ENCODE measurements around the gene GNL1.
A peak's percentile ranks its signal among the peaks of the same experiment; 100 is the strongest.
"Not testable (repeated sequence)": the region's sequence is repeated elsewhere in the genome, so short reads cannot be mapped to it uniquely, and the experiment has no call there.

DNA sequence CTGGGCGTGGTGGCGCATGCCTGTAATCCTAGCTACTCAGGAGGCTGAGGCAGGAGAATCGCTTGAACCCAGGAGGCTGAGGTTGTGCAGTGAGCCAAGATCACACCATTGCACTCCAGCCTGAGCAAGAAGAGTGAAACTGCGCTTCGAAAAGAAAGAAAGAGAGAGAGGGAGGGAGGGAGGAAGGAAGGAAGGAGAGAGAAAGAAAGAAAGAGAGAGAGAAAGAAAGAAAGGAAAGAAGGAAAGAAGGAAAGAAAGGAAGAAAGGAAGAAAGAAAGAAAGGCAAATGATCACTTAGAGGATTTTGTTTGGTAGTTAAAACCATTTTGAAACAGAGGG, 59.1 kb downstream of the GNL1 start:
- TF ChIP-seq SMARCA5 (IDR thresholded peaks at IDR 0.05) = peak; percentile 76; the same call in 1 of the 2 replicates
- TF ChIP-seq CHD4 (IDR thresholded peaks at IDR 0.05; ENCODE audit: insufficient read depth, insufficient replicate concordance, low read depth, low read length, poor library complexity, severe bottlenecking); POLR2G (IDR thresholded peaks at IDR 0.05; ENCODE audit: low read depth, low read length); EP400 (IDR thresholded peaks at IDR 0.05): not testable (repeated sequence)
- TF ChIP-seq, protein P1, sequence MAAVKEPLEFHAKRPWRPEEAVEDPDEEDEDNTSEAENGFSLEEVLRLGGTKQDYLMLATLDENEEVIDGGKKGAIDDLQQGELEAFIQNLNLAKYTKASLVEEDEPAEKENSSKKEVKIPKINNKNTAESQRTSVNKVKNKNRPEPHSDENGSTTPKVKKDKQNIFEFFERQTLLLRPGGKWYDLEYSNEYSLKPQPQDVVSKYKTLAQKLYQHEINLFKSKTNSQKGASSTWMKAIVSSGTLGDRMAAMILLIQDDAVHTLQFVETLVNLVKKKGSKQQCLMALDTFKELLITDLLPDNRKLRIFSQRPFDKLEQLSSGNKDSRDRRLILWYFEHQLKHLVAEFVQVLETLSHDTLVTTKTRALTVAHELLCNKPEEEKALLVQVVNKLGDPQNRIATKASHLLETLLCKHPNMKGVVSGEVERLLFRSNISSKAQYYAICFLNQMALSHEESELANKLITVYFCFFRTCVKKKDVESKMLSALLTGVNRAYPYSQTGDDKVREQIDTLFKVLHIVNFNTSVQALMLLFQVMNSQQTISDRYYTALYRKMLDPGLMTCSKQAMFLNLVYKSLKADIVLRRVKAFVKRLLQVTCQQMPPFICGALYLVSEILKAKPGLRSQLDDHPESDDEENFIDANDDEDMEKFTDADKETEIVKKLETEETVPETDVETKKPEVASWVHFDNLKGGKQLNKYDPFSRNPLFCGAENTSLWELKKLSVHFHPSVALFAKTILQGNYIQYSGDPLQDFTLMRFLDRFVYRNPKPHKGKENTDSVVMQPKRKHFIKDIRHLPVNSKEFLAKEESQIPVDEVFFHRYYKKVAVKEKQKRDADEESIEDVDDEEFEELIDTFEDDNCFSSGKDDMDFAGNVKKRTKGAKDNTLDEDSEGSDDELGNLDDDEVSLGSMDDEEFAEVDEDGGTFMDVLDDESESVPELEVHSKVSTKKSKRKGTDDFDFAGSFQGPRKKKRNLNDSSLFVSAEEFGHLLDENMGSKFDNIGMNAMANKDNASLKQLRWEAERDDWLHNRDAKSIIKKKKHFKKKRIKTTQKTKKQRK (IDR thresholded peaks at IDR 0.05; ENCODE audit: borderline replicate concordance, low read depth, low read length) = not testable (repeated sequence)
- TF ChIP-seq, protein P2, sequence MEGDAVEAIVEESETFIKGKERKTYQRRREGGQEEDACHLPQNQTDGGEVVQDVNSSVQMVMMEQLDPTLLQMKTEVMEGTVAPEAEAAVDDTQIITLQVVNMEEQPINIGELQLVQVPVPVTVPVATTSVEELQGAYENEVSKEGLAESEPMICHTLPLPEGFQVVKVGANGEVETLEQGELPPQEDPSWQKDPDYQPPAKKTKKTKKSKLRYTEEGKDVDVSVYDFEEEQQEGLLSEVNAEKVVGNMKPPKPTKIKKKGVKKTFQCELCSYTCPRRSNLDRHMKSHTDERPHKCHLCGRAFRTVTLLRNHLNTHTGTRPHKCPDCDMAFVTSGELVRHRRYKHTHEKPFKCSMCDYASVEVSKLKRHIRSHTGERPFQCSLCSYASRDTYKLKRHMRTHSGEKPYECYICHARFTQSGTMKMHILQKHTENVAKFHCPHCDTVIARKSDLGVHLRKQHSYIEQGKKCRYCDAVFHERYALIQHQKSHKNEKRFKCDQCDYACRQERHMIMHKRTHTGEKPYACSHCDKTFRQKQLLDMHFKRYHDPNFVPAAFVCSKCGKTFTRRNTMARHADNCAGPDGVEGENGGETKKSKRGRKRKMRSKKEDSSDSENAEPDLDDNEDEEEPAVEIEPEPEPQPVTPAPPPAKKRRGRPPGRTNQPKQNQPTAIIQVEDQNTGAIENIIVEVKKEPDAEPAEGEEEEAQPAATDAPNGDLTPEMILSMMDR (IDR thresholded peaks at IDR 0.05 in 2 of 3, conservative IDR thresholded peaks at IDR 0.05 in 1 of 3; ENCODE audit: insufficient read depth in 2 of 3, low read depth in 1 of 3, low read length in 3 of 3) = not testable (repeated sequence)

Data from K562 (cell line).